Type B pancreatic cell (in vitro differentiated cells): ENCODE measurements around the gene NET1. TPM values are rescaled to one million over a fixed set of nuclear protein-coding genes. Genes with fewer than 3 reads are reported as not detected.

Experiments
- DNase-seq: peaks from one replicate; pipeline ENCODE4 v3.0.0; 2021; ENCODE audit warnings: mixed read lengths; ENCODE audit not compliant: unreplicated experiment; ENCODE audit errors: extremely low spot score
- H3K27ac Mint-ChIP-seq: 2 replicates; pipeline ENCODE4 v1.8.0; 2021; ENCODE audit warnings: mild to moderate bottlenecking, mixed read lengths
- H3K27me3 Mint-ChIP-seq: 2 replicates; pipeline ENCODE4 v1.8.0; 2021; ENCODE audit warnings: mixed read lengths
- H3K36me3 Mint-ChIP-seq: 2 replicates; pipeline ENCODE4 v1.8.0; 2021; ENCODE audit warnings: mixed read lengths
- H3K4me1 Mint-ChIP-seq: one replicate; pipeline ENCODE4 v1.8.0; 2021; ENCODE audit warnings: mixed read lengths; ENCODE audit not compliant: unreplicated experiment
- H3K4me3 Mint-ChIP-seq: 2 replicates; pipeline ENCODE4 v1.8.0; 2021; ENCODE audit warnings: mild to moderate bottlenecking, mixed read lengths
- H3K9me3 Mint-ChIP-seq: 2 replicates; pipeline ENCODE4 v1.8.0; 2021; ENCODE audit warnings: mixed read lengths
- total RNA-seq: library from RNA; stranded (reverse); gene quantifications from 2 replicates; pipeline ENCODE4 v1.2.1, GENCODE V29; 2021; ENCODE audit warnings: low replicate concordance
- TF ChIP-seq, protein P1 (sequence below): fragments of 200-600 bp; sonication (generic); conservative IDR thresholded peaks from 2 replicates; pipeline ENCODE4 v1.5.0; 2021; ENCODE audit warnings: antibody characterized with exemption, mild to moderate bottlenecking

NET1 gene
- total RNA-seq, 1 donor from 2014 or later, result 105 TPM

DNA sequence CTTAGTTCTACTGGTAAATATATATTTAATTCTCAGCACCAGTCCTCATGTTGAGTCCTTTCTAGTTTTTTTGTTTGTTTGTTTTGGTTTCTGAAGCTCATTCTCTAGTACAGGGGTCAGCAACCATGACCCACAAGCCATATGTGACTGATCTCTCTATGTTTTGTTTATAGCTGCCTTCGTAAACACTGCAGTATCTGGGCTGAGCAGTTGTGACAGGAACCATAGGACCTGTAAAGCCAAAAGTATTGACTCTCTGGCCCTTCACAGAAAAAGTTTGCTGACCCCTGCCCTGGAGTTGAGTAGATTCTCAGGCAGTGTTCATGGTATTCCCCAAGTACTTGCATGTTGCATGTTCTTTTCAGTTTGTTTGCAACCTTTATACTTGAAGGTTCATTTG, 20.8 kb downstream of the NET1 start:
- H3K4me1 Mint-ChIP-seq, result peaks cover 6% of the 10 kb centered on the region
- H3K27ac Mint-ChIP-seq, result no peak overlapping the region
- H3K9me3 Mint-ChIP-seq, result peaks cover 8% of the 10 kb centered on the region
- H3K27me3 Mint-ChIP-seq, result no peaks in the 10 kb centered on the region
- TF ChIP-seq, protein P1, sequence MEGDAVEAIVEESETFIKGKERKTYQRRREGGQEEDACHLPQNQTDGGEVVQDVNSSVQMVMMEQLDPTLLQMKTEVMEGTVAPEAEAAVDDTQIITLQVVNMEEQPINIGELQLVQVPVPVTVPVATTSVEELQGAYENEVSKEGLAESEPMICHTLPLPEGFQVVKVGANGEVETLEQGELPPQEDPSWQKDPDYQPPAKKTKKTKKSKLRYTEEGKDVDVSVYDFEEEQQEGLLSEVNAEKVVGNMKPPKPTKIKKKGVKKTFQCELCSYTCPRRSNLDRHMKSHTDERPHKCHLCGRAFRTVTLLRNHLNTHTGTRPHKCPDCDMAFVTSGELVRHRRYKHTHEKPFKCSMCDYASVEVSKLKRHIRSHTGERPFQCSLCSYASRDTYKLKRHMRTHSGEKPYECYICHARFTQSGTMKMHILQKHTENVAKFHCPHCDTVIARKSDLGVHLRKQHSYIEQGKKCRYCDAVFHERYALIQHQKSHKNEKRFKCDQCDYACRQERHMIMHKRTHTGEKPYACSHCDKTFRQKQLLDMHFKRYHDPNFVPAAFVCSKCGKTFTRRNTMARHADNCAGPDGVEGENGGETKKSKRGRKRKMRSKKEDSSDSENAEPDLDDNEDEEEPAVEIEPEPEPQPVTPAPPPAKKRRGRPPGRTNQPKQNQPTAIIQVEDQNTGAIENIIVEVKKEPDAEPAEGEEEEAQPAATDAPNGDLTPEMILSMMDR, result no peak
- no peak for DNase-seq
- no peak overlapping the region for H3K4me3 Mint-ChIP-seq
- peaks cover 24% of the 10 kb centered on the region for H3K36me3 Mint-ChIP-seq

DNA sequence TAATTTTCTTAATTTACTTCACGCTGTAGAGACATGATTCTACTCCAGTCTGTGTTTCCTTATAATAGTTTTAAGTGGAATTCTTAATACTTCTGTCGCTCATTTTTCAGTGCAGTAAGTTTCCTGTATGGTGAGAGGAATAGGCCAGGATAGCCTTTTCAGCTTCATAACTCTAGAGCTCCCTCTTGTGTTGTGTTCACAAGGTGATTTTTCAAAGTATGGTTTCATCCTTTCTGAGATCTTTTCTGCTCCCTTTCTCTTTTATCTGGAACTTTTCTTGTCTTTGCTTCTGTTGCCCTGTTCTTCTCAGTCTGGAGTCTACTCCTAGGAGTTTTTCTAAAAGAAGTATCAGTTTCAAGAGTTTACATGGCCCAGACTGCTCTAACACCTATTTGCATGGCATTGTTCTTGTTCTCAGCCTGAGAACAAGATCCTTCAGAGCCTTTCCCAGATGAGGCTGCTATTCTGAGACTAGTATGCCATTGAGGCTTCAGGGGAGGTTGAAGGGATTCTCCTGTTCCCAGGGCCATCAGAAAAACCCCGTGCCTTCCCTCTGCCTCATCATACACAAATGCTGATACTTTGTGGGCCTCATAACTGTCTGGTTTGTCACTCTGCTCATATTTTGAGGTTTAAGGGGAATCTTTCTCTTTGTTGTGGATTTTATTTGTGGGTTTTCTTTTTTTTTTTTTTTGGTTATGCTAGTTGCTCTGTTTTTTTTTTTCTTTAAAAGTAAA, 21.8 kb downstream of the NET1 start:
- DNase-seq, result no peak
- Mint-ChIP-seq H3K4me1 (peaks cover 6% of the 10 kb centered on the region), H3K27me3 (no peaks in the 10 kb centered on the region), H3K9me3 (peaks cover 8% of the 10 kb centered on the region), H3K4me3 (no peak overlapping the region), H3K36me3 (peaks cover 21% of the 10 kb centered on the region), H3K27ac (no peak overlapping the region)
- TF ChIP-seq, protein P1, result peak; percentile 81

DNA sequence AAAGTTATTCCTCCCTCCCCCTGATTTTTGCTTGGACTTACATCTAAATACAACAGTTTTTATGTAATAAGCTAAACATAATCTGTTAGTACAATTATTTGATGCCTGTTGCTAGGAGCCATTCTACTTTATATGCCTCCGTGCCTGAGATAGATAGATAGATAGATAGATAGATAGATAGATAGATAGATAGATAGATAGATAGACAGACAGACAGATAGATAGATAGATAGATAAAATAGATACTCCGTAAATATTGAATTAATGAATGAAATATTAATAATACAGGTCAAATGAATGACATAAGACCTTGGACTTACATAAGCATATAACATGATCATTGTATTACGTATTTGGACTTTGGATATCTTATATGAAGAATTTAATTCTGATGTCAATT, 23.0 kb downstream of the NET1 start:
- no peaks in the 10 kb centered on the region for H3K27me3 Mint-ChIP-seq
- H3K9me3 Mint-ChIP-seq, result peaks cover 8% of the 10 kb centered on the region
- H3K4me3 Mint-ChIP-seq, result no peak overlapping the region
- TF ChIP-seq, protein P1, result no peak
- H3K4me1 Mint-ChIP-seq, result peaks cover 6% of the 10 kb centered on the region
- no peak for DNase-seq
- H3K27ac Mint-ChIP-seq, result no peak overlapping the region
- peaks cover 18% of the 10 kb centered on the region for H3K36me3 Mint-ChIP-seq

DNA sequence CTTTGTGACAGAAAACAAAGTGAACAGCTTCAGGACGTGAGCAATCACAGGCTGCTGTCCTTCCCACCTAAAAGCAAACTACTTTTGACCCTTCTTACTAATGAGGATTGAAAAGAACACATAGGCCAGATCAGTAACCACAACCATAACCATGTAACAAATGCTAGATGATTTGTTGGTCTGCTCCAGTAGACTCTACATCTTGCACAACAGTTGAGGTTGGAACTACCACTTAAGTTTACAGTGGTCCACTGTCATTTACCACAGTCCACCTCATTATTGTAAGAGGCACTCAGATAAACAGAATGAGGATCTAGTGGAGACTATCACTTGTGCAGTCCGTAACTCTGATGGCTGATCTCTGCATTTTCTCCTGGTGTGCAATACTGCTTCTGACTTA, 27.8 kb downstream of the NET1 start:
- TF ChIP-seq, protein P1, result no peak
- Mint-ChIP-seq H3K27me3 (no peaks in the 10 kb centered on the region), H3K4me3 (no peak overlapping the region), H3K9me3 (no peaks in the 10 kb centered on the region), H3K36me3 (no peaks in the 10 kb centered on the region), H3K27ac (no peak overlapping the region), H3K4me1 (peaks cover 13% of the 10 kb centered on the region)
- no peak for DNase-seq

DNA sequence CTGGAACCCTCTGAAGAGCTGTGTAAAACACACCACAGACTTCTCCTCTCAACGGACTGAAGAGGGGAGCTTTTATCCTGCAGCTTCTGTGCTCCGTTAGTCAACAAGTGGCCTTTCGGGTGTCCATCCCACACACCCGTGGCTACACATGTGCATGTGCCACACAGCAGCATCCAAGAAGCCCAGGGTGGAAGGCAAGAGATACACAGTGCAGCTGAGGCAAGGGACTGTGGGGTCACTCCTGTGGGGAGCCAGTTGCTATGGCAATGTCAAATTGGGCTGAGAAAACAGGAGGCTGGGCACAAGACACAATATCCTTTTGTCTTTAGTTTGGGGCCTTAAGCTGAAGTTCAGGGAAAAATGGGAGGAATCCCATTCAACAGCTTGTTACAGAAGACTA, 28.7 kb downstream of the NET1 start:
- no peaks in the 10 kb centered on the region for H3K9me3 Mint-ChIP-seq
- no peak overlapping the region for H3K4me3 Mint-ChIP-seq
- H3K27me3 Mint-ChIP-seq, result no peaks in the 10 kb centered on the region
- no peaks in the 10 kb centered on the region for H3K36me3 Mint-ChIP-seq
- TF ChIP-seq, protein P1, result no peak
- peaks cover 14% of the 10 kb centered on the region for H3K4me1 Mint-ChIP-seq
- DNase-seq, result no peak
- no peak overlapping the region for H3K27ac Mint-ChIP-seq
